NCI-H146 (cell line): ENCODE measurements around the gene NUDT14.
A peak's percentile ranks its signal among the peaks of the same experiment; 100 is the strongest.

Experiments used
- DNase-seq: peaks from one replicate; lab custom pipeline; 2025; lab: John Stamatoyannopoulos, UW

NUDT14 gene

DNA sequence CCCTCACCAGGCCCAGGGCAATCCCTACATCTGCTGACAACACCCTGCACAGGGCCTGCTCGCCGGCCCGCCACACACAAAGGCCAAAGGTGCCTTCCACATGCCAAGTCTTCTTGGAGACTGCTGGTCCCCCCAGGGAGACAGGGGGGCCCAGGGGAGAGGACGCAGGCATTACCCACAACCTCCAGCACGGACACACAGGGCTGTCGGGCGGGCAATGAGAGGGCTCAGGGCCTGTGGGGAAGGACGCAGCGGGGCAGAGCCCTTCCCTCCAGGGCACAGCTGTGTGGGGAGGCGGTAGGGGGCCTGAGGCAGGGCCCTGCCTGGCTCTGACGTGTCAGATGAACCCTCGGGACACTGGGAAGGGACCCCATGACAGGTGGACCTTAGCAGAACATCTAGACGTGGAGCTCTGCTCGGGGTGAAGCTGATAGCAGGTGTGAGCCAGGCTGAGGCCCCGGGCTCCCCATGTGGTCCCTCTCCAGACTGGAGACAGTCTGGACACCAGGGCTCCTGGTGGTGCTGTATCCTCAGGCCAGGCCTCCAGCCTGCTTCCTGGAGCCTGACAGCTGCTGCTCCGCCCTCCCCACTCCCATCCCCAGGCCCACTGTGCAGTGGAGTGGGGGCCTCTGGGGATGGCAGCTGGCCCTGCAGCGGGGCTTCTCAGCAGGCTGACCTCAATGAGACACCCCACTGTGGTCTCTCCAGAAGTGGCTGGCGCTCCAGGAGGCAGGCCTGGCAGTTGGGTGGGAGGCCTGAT lies 31.6 kb upstream of the NUDT14 start:
- DNase-seq, result peak; percentile 92

DNA sequence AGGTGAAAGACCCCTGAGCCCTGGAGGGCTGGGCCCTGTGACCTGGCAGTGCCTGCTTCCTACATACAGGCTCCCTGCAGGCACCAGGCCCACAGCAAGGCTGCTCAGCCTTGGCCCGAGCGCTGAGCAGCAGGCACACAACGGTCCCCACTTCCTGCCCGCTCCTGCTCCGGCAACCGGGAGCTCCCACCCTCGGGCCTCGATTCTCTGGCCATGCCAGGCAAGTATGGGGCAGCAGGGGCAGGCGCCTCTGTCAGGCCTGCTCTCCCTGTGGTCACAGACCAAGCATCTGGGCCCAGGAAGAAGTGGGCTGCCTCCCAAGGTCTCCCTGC lies 30.6 kb upstream of the NUDT14 start:
- no peak for DNase-seq

DNA sequence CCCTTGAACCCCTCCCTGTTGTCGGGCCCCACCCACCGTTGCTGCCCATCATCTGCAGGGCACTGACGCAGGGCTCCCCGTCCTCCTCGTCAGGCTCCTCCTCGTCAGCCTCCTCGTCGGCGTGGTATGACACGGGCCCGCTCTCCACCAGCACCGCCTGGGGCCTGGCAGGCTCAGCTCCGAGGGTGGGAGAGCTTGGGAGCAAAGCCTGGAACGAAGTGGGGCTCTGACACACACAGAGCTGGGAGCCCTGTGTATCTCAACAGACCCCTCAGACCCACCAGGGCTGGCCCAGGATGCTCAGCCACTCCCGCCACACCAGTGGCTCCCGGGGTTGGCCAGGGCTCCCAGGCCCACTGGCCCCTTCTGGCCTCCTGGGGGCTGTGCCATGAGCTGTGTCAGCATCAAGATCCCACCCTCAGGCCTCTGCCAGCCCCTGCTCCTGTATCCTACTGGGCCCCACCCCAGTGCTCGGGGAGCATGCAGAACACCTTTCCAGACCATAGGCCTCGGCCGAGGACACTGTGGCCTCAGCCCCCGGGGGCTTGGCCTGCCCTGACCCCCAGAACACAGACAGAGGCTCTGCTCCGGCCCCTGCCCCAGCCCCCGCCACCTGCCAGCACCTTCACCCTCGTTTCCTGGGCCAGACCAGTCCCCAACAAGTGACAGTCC lies 30.1 kb upstream of the NUDT14 start:
- DNase-seq, result no peak

DNA sequence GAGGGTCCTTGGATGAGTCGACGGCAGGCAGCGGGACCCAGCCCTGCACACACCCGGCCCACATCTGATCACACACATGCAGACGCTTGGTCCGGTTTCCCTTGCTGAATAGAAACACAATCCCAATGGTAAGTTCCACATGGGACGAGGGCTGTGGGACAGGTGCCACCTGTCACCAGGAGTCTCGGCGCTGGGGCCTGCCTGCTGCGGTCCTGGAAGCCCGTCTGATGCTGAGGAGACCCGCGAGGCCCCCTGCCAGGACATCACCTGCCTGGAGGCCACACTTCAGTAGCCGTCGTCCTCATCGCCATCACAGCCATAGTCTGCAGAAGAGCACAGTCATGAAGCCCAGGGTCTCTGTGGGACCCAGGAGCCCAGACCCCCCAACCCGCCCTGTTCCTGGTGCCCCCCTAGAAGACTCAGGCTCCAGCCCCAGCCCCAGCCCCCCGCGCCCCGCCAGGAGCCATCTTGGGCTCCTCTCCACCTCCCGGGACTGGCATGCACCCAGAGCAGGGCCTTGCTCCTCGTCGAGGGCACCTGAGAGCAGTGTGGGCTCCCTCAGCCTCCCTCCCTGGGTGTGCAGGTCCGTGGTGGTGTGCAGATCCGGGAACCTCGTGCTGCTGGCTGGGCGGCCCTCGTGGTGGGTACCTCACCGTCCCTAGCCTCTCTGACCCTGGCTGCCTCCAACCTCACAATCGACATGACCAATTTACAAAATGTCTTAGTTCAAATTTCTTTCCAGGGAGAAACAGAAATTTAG lies 29.3 kb upstream of the NUDT14 start:
- no peak for DNase-seq

DNA sequence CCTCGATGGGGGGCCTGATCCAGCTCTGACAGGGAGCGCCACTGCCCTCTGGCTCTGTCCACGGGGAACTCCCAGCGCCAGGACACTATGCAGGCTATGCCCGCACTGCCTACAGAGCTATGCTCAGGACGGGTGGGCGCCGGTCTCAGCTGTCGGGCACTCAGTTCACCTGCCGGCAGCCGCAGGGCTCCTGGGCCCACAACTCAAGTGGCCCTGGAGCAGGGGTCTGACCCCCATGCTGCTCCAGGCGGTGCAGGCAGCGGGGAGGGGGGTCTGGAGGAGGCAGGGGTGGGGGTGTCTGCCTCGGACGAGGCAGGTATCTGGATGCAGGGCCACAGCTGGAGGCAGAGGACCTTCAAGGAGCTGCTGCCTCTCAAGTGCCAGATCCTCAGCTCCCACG lies 28.5 kb upstream of the NUDT14 start:
- DNase-seq, result no peak

DNA sequence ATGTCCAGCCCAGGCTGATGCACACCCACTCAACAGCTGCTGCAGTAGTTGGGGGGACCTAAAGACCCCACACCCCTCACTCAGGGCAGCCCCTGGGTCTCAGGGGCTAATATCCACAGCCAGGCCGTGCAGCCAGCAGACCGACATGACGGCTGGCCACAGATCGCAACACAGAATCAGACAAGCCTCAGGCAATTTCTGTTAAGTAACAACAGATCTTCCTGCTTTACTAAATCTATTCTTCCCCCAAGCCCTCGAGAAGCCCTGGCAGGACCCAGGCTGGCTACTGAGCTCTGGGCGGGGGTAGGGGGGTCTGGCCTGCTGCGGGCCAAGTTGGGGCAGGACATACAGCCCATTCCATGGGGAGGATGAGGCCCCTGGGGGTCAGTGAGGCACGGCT lies 28.0 kb upstream of the NUDT14 start:
- DNase-seq, result no peak

DNA sequence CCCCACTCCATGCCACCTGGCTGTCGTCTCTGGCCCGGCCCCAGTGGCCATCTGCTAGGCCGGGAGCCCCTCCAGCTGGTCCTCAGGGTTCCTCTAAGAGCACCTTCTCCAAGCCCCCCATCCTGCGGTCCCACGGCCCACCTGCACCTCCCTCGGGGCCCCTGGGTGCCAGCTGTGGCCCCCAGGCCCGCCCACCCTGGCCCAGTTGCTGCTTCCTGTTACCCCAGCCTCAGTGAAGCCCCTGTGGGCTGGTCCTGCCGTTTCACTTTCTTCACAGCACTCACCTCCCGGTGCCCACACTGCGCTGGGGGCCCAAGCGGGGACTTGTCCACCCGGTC lies 27.6 kb upstream of the NUDT14 start:
- DNase-seq, result no peak

DNA sequence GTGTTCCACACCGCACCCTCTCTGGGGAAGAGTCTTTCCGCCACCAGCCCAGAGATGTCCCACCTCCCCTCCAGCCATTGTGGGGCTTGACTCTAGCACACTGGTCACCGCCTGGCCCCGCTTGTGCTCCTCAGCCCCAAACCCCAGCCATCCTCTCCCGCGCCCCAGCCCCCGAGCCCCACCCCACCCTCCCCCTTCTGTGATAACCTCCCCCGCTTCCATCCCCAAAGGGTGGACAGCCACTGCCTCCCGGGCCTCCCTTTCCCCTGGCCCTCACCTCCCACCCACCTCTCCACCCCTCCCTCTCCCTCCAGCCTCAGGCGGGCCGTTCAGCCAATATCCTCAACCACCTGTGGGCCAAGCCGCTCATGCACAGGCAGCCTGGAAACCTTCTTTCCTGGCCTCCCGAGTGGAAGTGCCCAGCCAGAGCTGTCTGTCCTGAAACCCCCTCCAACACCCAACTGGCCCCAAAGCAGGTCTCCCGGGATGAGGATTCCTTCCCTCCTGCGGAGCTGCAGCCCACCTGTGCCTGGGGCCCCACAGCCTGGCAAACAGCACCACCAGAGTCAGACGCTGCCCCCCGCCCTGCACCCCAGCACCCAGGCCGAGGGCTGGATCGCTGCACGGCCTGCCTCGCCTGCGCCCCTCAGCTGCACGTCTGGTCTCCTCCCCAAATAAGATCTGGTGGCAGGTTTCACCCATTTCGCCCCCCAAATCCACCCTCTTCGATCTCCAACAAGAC lies 27.1 kb upstream of the NUDT14 start:
- no peak for DNase-seq

DNA sequence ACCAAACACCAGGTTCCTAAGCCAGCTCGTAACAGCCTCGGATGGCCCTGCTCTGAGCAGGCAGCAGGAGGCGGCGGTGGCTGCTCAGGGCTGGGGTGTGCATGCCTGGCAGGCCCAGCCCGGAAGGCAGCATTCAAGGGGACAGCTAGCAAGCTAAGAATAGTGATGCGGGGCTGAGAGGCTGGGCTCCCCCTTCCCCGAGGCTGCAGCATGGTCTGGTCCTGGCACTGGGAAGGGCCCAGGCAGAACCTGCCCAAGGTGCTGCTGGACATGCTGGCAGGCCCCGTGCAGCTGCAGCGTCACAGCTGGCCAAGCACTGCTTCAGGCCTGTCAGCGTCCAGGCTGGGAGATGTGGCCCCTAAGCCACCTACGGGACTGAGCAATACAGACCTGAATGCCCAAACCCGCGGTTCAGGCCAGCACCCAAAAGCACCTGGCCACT lies 26.4 kb upstream of the NUDT14 start:
- no peak for DNase-seq

DNA sequence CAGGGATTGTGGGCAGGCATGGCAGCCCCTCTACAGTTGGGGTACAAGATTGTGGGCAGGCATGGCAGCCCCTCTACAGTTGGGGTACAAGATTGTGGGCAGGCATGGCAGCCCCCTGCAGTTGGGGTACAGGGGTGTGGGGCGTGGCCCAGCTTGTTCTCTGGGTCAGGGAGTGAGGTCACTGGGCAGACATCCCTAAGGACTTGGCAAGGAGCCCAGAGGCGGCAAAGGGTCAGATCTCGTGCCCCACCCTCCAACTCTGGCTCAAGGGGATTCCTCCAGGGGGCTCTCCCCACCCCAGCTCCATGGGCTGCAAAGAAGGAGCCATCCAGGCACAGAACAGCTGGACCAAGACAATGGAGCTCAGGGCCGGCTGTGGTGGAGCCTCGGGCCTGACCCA lies 25.8 kb upstream of the NUDT14 start:
- no peak for DNase-seq

DNA sequence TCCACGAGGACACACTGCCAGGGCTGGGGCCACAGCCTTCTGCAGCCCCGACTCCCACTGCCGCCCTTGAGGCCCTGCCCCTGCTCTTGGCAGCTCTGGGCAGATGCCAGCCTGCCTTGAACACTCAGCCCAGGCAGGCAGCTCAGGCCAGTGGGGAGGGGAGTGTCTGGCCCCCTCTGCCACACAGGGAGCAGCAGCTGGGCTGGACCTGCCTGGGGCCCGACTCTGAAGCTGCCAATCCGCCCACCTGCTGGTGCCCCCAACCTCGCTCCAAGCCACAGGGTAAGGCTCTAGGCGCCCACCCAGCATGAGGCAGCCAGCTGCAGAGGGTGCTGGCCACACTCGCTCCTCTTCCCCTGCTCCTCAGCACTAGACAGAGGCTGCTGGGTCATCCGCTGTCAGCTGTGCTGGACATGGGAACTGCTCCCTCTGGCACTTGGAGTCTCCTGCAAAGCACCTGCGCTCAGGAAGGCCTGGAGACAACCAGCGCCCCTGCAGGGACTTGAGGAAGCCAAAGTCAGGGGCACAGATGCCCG lies 24.6 kb upstream of the NUDT14 start:
- peak; percentile 65 for DNase-seq

DNA sequence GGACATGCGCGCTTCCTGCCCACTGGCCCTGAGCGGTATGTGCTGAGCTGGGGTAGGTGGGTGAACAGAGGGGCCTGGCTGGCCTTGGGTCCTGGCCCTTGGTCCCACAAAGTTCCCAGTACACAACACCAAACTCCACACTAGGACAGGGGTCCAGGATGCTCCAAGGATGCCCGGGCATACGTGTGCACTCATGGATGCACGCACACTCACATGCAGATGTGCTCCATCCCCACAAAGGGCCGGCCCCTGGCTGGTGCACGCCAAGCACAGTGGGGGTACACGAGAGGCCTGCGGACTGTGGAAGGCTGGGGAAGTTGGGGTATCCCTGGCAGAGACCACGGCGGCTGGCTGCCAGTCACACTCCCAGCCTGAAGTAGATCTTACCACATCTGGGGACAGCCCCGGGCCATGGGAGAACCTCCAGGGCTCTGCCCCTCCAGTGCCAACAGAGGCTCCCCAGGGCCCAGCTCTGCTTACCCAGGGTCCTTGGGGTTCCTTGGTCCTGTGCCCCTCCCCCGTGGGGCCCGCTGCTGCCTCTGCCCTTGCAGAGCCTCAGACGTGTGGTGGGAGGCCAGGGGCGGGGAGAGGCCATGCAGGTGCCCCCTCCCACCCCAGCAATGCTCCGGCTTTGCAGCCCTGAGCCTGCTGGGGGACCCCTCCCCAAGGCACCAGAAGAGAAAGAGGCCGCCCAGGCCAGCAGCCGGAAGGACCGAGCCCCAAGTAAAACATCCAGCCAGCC lies 24.0 kb upstream of the NUDT14 start:
- DNase-seq, result no peak

DNA sequence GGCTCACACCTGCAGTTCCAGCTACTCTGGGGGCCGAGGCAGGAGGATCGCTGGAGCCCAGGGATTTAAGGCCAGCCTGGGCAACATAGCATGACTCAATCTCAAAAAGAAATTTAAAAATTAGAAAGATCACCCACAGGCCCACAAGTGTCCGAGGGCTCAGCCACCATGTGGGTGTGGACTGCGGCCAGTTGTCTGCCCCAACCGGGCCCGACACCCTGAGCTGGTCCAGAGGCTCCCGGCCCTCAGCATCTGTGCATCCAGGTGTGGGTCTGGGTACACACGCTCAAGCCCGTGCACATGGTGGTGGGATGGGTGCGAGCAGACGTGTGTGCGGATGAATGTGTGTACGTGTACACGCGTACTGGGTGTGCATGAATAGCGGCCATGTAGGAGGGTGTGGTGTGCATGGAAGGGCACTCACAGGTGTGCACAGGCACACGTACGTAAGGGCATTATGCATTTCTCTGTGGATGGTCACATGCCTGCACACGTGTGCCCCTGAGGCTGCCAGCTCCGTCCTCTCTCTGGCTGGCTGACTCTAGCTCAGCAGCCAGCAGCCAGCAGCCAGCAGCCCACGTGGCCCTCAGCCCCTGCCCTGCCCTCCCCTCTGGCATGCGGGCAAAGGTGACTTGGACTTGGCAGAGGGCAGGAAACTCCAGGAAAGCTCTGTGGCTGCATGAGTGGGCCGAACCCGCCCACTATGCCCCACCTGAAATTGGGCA lies 23.3 kb upstream of the NUDT14 start:
- no peak for DNase-seq

DNA sequence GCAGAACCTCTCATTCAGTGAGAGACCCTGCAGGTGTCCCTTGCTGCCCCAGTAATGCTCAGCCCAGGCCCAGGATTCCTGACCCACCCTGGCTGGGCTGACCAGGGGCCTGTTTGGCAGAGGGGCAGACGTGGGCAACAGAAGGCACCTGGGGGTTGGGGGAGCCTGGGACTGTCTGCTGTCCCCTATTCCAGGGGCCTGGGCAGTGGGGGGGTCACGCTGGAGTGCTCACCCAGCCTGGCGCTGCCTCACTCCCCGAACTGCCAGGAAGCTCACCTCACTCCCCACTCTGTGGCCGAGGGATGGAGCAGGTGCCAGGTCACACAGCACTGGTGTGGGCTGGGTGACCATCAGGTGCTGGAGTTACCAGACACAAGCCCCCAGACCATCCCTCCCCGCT lies 22.6 kb upstream of the NUDT14 start:
- DNase-seq, result no peak

DNA sequence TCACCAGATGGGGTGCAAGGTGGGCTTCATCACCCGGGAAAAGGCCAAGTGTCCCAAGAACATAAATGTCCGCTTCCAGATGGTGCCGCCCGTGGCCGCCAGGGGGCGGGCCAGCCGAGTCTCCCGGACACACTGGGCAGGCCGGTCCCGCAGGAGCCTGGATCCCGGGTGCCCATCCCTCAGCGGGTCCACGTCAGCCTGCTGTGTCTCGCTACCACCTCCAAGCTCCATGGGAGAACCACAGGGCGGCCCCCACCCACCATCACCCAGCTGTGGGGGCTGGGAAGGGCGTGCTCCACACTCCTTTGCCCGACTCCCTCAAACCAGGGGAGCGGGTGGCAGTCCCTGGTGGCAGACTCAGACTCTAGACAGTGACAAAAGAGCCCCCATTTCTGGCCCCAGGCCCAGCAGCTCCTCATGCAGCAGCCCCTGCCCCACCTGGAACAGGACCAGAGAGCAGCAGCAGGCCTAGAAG lies 22.0 kb upstream of the NUDT14 start:
- peak; percentile 54 for DNase-seq

DNA sequence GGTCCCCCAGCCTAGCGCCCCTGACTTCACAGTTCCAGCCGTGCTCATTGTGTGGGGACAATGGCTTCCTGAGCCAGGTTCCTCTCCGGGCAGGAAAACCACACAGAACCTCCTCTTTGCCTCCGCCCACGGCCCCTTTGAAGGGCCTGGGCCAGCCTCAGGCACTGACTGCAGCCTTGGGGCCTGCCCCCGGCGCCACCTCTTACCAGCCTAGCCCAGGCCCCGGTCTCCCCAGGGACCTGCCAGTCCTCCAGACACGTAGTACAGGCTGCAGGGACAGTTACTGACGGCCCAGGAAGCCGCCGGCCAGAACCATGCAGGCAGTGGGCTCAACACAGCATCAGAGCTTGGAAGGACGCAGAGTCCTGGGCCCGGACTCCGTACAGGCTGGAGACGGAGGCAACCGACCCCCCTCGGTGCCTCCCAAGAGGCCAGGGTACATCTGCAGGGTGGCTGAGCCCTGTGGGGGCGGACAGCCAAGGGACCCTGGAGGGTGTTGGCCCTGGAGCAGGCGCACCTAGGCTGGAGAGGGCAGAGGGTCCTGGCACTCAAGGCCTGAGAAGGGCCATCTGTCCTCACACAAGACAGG lies 20.9 kb upstream of the NUDT14 start:
- DNase-seq, result no peak

DNA sequence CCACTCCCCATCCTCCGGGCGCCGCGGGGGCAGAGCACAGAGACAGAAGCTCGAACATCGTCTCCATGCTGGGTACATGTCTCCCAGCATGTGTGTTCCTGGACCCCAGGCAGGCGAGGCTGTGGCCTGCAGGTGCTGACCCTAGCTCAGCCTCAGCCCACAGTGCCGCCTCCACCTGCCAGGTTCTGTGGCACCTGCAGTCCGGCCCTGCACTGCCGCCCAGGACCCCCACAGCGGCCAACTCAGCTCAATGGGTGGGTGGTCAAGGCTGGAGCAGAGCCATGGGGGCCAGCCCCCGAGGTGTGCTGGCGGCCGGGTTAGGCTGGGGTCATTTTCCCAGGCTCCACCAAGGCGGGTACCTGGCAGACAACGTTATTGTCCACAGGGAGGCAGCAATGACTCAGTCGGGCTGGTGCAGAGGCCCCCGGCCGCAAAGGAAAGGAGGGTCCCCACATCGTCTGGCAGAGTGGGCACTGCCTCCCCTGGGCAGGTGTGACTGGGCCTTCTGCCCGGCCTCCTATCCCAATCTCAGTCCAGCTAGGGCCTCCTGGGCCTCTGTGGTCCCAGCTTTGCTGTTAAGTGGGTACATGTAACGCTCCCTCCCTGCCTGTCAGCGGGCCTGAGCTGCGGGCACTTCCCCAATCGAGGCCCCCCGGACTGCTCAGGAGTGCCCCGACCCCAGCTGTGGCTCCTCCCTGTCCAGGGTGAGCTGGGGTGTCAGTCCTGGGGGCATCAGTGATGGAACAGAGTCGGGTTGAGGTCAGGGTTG lies 20.2 kb upstream of the NUDT14 start:
- DNase-seq, result no peak

DNA sequence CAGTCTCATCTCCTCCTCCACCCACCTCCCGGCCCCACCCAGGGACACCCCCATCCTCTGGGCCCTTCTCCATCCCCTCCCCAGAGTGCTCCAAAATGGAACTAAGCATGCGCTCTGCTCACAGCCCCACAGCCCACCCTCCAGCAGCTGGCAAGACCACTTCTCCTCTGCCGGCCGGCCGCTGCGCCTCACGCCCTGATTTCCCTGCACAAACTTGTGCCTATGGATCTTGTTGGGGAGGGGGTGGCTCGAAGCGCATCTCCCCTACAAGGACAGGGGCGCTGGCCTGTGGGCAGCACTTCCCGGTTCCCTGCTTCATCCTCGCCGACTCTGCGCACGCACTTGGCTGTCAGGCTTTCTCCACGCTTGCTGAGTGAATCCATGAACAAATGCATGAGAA lies 19.5 kb upstream of the NUDT14 start:
- DNase-seq, result no peak

DNA sequence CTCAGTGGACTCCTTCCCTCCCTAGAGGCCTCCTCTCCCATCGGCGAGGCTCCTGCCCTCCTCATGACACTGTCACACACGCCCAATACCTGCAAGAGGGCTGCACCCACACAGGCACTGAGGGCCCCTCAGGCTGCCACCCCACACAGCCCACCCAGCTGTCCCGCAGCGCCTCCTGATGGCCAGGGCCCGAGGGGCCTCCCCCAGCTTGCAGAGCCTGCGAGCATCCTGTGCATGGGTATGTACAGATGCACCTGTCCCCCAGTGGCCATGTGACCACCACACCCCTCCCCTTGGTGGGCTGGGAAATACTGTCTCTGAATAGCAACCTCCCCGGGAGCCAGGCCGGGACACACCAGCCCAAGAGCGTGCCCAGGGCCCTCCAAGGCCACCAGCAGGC lies 19.0 kb upstream of the NUDT14 start:
- DNase-seq, result peak; percentile 28

DNA sequence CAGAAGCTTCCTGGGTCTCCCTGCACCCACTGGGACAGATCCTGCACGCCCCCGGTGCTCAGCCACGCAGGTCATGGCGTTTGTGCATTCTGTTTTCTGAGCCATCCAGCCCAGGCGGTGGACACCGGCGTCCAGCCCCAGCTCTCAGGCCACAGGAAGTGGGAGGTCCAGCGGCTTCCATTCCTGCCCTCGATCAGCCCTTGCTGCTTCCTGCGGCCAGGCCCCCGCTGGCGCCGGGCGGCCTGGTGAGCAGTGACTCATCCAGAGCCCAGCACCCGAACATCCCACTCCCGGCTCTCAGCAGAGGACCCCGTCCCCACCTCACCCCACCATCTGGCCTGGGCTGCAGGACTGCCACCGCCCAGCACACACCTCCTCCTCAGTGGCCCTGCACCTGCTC lies 18.0 kb upstream of the NUDT14 start:
- no peak for DNase-seq
